ENCODE data around the gene TDP1.

The TDP1 gene

DNA sequence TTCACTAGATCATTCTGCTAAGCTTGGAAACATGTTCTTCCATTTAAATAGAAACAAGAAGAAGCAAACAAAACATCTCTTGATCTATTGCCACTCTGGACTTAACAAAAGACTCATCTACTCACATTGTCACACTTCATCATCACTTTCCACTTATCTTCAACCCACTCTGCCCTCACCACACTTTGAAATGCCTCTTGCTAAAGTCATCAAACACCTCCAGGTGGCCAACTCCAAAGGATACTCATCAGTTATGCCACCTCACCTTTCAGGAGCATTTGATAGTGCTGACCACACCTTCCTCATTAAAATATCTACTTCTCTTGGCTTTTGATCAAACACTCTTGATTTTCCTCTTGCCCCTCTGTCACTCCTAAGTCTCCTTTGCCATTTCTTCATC lies 8.4 kb upstream of the TDP1 start:
- no peak for DNase-seq

DNA sequence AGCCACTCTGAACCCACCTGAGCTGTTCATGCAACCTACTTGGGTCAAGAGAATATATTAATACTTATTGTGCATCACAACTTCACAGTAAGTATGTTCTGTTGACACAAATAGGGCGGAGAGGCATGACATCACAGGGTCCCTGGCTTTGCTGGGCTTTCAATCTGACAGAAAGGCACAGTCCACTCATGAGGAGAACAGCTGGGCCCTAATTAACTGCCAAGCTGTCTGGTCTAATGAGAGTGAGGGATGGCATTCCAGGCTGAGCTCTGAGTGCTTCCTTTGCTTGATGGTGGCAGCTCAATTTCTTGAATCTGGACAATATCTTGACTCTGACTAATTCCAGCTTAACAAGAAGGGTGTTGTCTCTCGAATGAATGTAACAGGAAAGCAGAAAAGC lies 3.2 kb upstream of the TDP1 start:
- no peak for DNase-seq

DNA sequence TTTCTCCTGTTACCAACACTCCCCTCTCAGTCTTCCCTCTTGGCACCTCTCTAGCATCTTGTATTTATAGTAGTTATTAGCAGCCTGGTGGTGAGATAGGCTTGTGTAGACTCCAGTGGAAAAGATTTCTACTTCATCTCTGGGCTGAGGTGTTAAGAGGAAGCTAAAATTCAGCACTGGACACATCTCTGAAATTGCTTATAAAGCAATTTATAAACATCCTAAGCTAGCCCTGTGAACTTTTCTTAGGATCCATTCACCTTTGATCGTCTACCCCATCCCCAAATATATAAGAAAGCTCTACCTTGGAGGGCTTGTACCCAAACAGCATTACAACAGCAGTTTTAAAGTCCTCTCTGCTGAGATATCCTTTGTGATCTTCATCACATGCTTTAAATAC lies 2.1 kb upstream of the TDP1 start:
- DNase-seq: no peak

DNA sequence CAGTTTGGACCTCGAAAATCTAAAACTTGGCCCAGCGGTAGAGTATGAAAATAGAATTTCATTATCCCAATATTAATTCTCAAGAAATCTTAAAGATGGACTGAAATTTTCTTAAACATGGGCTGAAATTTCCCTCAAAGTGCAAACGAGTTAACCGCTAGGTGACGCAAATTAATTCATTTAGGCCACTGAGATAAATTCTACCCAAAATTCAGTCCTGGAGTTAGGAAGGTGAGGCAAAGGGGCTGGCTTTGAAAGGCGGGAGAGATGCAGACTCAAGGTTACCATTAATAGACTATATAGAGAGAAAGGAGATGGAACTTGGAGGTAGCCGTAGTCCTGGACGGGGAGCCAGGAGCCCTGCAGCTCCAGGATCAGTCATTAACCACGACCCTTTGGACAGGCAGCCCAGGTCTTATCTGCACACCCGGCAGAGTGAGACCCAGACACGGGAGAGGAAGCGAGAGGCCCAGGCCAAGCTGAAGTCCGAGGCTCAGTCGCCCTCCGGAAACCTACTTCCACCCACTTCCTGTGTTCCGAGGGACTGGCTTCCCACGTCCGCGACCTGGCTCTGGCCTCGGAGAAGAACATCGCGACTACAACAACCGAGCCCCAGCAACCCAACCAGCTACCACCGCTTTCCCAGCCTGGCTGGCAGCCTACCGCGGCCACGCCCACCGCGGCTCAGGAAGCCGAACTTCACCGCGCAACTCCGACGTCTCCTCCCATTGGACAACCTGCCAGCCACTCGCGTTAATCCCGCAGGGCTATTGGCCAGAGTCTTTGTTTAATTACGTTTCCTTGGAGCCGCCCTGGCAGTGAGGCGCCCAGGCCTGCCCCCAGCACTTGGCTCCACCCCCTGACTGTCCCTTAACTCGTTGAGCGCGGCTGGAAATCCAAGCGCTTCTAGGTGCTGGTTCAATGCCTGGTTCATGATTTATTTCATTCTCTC lies 1.4 kb upstream of the TDP1 start, which contains the start of gene EFCAB11:
Gene EFCAB11 (minus strand): TSS at position 661 of the 952 bp plus-strand sequence. CDS start 70 bp downstream, at position 591.
- DNase-seq: peak; percentile 67 to 85

DNA sequence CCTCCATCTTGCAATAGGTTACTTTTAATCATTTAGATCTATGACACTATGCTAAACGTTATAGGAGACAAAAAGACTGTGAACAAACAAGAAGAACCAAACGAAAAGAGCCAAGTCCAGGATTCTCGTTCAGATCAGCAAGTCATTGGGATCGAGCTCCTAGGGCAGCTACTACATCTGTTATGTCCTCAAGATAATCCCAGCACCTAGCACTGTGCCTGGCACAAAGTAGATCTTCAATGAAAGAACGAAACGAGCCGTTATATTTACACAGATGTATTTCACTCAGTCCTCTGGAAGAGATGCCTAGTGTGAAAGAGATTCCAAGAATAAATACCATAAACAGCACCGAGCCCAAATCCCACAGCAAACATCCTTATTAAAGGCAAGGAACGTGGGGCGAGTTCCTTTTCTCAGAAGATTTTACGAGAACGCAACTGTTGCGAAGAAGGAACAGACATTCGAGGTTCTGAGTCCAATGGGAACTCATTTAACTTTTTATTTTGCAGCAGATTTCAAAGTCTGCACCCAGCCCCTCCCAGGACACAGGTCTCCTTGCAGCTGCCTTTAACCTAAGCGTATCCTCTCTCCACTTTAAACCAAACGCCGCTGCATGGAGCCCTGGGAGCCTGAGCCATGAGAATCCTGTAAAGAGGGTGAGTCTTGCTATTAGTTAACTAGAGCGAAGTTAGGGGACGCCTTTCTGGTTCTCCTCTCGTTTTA lies 544 bp upstream of the TDP1 start:
- DNase-seq: no peak

DNA sequence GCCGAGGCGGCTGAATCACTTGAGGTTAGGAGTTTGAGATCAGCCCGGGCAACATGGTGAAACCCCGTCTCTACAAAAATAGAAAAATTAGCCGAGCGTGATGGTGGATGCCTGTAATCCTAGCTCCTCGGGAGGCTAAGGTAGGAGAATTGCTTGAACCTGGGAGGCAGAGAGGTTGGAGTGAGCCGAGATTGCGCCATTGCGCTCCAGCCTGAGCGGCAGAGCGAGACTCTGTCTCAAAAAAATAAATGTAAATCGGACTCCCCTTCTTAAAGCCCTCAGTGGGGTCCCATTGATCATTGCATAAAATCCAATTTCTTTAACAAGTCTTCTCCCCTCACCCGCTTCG lies 908 bp downstream of the TDP1 start:
- DNase-seq: no peak

DNA sequence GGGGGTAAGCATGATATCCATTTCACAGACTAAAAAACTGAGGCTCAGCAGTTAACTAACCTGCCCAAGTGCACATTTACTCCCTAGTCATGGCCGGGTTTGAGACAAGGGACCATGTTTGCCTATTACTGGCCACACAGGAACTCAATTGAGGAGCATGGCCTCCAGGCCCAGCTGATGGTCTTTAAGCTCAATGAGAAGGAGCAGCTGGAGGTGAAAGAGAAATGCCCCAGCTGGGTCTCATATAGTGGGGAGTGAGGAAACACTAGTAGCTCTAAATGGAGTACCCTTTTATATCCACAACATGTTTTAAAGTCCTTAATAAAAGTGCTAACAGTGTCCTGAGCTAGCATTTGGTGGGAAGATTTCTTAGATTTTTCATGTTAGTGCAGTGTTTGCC lies 1.6 kb downstream of the TDP1 start:
- no peak for DNase-seq

DNA sequence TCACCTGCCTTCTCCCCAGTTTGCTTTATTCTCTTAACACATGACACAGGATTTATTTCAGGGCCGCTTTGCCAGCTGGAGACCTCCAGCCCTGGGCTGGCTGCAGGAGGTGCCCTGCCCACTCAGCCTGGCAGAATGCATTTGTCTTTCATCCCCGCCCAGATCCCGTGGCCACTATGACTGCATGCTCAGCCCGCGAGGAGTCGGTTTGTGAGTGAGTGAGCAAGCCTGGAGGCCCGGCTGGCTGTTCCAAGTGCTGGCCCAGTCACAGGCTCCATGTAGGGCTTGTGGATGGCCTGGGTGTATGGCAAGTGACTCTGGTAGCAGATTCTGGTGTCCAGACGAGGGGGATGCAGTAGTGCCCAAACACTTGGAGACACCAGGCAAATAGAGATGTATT lies 2.1 kb downstream of the TDP1 start:
- DNase-seq: no peak

DNA sequence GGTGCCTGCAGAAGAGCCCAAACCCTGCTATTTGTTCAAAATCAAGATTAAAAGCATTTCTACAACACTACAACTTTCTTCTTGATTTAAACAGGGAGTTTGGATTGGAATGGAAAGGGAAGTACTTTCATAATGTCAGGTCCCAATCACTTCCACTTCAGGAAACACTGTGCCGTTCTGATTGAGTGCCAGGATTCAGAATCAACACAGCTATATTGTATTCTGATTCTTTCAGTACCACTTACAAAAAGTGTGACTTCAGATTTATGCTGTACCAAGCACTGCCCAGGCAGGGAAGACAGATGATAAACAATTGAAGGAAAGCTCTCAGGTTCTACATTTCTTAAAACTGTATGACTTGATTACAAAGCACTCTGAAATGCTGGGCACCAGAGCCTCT lies 3.2 kb downstream of the TDP1 start:
- no peak for DNase-seq

DNA sequence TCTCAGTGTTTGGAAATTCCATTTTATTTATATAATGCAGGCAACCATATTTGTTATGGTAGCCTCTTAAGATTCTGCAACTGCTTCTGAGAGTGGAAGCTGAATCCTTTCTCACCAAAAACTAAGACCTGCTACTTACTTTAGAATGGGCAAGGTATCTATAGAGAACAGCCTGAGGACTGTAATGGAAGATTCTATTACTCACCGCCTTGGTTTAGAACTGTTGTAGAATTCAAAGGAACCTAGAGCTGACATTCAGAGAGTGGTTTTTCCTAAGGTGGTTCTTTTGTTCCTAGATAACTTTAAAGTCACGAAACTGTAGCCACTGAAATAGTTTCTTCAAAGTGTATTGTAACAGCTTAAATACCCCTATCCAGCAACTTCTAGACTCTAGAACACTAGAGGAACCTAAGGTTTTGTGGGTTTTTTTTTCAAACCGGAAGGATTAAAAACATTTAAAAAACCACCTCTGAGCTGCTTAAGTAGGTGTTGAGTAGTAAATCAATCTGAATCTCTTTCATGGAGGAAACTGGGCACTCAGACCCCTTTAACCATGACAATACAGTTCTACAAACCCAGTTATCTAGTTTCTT lies 4.2 kb downstream of the TDP1 start:
- DNase-seq: no peak

DNA sequence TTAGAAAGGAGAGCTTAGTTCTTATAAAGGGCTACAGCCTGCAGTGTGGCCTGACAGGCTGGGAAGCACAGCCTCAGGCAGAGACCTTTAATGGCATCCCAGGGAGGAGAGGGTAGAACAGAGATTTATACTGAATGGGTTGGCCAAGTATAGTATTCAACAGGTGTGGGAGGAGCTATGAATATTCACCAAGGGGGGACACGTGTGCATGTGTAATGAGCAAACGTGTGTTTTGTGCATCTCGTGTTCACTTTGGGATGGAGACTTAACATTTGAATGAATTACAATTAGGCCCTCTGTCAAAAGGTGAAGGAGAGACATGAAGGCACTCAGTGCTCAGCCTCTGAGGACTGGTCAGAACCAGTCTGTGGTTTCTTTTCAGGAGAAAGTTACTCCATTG lies 5.2 kb downstream of the TDP1 start:
- DNase-seq: no peak

DNA sequence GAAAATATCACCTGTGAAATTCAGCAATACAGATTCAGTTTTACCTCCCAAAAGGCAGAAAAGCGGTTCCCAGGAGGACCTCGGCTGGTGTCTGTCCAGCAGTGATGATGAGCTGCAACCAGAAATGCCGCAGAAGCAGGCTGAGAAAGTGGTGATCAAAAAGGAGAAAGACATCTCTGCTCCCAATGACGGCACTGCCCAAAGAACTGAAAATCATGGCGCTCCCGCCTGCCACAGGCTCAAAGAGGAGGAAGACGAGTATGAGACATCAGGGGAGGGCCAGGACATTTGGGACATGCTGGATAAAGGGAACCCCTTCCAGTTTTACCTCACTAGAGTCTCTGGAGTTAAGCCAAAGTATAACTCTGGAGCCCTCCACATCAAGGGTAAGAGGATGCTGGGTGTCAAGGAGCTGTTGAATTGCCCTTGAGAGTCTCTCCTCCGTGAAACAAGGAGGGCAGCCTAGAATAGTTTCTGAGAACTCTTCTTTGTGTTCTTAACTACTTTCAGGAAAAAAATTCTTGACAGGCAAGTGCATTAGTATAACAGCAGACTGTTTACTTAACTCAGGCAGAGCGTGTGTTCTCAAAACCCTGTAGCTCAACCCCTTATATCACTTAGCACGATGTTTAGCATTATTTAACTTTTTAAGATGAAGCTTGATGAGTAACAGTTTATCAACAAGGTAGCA lies 7.7 kb downstream of the TDP1 start:
- DNase-seq: no peak

DNA sequence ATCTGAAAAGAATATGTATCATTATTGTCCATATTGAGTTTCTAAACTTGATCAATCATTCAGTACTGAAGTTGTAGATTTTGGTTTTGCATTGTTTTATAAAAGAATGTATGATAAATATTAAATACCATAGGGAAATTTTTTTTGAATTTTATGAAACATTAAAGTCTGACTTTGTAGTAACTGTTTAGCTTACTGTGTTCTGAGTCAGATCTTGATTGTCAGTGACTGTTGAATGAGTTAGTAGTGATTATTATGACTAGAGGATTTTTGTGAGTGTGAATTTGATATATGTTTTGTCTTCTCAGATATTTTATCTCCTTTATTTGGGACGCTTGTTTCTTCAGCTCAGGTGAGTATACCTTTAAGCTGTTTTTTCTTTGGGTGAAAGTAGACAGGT lies 10.1 kb downstream of the TDP1 start:
- DNase-seq: no peak

DNA sequence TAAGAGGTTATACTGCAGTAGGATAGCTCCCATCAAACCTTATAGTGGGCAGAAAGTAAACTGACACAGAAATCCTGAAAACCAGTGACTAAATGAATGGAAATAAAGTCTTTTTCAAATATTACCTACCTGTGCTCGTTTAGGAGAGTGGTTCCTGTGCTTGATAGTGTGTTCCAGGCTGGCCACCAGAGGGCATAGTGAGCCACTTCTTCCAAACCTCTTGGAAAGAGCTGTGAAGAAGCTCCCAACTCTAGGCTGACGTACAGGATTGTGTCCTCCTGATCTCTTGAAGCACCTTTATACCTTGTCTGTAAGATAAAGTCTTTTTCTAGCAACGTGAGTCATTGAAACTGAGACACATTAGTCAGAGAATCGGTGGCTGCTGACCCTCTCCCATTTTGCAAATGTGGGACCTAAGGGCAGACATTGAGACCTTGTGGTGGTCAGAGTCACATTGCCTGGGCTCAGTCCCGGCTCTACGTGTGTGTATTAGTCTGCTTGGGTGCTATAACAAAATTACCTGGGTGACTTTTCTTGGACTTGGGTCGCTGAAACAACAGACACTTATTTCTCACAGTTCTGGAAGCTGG lies 17.6 kb downstream of the TDP1 start:
- DNase-seq: peak; percentile 23 to 59

DNA sequence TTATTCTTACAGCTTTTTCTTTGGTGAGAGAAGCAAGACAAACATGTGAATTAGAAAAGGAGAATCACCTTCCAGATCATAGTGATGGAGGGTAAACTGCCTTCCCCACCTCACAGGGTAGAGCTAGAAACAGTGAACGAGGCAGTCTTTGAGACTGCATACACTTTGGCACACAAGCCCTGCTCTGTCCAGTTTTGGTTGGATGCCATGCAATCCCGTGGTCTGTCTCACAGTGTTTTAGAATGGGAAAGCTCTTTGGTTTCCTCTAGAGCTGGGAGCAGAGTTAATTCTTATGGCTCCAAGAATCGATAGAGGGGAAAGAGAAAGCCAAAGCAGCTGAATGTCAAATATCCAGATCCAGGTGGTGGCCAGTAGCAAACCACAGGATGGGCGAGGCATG lies 21.9 kb downstream of the TDP1 start:
- no peak for DNase-seq

DNA sequence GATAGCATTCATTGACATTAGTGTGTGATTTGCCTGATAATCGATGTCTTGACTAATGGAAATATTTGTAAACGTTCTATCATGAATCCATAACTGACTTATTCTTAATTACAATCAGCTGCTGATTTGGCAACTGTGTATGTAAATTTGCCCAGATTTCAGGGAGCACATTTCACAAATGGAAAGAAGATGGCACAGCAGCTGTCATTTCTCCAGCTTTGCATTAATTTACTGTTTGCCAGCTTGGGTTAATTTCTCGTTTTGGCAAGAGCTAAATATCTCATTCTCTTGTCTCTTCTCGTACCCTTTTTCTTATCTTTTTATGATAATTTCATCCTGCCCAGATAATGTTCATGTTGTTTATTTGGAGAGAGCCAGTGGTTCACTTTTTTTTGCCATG lies 22.9 kb downstream of the TDP1 start:
- no peak for DNase-seq

DNA sequence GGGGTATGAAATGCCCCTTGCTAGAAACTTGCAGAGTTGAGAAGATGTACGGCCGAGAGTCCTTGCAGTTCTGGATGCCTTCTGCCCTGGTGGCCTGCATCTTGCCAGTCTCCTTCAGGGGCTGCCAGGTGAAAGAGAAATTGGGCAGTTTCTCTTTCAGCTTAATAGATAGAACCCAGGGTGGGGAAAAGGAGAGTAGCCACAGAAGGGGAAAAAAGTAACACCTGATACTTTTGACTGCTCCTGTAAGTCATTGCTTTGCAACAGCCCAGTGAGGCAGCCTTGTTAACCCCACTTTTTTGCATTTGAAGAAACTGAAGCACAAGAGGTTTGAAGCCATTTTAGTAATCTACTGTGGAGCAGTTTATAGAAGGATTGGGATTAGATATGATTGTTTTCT lies 27.6 kb downstream of the TDP1 start:
- DNase-seq: no peak

DNA sequence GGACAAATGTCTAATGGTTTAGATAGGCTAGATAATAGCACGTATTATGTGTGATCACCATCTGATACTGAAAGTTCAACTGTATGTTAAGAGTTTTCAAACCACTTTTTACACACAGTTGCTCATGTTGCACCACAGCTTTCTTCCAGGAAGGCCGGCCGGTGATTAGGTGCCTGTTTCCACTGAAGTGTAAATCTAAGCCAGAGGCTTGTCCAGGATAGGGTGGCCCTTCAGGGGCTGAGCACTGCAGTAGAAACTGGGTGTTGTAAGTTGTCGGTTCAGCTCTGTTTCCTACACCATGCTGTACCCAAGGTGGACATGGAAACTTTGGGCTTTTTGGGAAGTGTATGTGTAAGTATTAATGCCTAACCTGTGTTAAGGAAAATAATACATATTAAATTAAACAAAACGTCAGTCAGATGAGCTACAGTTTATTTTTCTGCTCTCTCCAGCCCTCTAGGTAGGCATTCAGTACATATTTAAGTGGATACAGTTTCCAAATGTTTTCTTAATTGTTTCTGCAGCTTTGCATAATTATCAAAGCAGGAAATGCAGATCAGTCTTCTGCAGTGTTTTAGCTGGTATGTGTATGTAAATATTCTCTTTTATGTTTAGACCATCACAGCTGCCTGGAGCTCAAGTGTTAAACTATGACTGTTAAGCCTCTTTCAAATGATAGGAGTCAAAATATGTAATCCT lies 30.9 kb downstream of the TDP1 start:
- no peak for DNase-seq

DNA sequence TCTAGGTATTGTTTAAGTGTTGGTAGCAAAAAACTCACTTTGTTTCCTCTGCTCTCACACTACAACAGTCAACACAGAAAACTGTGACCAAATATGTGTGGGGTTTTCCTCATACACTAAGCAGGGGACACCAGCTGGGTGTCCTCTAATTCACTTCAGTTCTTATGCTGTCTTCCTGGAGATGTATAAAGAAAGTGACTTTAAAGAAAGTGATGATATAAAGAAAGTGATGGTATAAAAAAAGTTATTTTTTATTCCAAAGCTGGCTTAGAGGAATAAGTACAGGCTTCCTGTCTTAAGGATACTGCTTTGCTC lies 31.4 kb downstream of the TDP1 start:
- no peak for DNase-seq

DNA sequence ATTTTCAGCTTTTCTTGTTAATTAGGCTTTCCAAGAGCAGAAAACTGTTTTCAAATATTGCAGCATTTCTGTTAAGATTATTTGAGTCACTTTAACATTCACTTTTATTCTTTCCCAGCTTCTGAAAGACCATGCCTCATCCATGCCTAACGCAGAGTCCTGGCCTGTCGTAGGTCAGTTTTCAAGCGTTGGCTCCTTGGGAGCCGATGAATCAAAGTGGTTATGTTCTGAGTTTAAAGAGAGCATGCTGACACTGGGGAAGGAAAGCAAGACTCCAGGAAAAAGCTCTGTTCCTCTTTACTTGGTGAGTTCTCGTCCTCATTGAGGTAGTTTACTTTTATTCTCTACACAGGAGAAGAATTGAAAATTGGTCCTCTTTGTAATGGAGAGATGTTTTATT lies 33.1 kb downstream of the TDP1 start:
- no peak for DNase-seq

DNA sequence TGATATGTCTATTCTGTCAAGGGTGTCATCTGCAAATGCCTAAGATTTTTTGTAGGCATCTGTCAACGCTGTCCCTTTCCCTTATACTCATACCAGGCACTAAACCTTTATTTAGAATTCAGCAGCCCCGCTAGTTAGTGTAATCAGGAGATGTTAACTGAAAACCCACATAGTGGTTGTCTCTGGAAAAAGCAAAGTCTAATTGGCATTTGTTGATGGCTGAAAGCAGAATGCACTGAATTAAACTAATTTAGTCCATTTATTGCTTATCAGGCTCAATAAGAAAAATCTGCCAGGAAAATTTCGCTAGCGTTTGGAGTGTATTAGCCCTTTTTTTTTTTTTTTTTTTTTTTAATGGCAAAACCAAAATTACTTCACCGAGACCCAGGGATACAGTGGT lies 34.5 kb downstream of the TDP1 start:
- DNase-seq: no peak

DNA sequence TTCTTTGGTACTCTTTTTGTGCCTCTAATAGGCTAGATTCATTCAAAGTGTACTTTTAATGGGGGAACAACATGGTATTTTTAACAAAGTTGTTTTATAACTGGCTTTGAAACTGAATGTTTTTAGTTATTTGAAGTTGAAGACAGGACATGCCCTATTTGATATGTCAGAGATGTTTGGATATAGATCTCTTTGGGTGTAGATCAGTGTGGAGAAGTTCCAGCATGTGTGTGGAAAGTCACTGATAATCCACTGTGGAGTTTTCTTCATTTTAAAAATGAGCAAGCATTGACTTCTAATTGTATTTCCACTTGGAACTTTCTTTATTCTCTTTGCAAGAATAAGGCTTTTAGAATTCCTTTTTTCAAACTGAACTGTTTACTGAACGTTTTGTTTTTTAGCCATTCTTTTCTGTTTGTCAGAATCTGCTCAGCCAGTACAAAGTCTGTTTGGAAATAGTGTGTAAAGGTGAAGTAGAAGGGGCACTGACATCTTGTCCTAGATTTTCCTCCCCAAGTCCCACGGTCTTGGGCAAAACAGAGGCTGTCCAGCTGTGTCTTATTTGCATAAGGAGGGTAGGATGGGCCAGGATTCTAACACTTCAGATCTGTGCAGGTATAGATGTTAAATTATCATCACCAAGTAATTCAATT lies 35.0 kb downstream of the TDP1 start:
- DNase-seq: no peak

Data from NCI-H1930 (cell line).